ENCODE data around the gene RAP1B. TPM values are rescaled to one million over a fixed set of nuclear protein-coding genes. Genes with fewer than 3 reads are reported as not detected.

The RAP1B gene
- total and polyA plus RNA-seq, 2 of the 13 experiments (the other 11 are each of a cell fraction or from before 2014, with no cell fraction given), result 71.1 to 92.7 TPM

DNA sequence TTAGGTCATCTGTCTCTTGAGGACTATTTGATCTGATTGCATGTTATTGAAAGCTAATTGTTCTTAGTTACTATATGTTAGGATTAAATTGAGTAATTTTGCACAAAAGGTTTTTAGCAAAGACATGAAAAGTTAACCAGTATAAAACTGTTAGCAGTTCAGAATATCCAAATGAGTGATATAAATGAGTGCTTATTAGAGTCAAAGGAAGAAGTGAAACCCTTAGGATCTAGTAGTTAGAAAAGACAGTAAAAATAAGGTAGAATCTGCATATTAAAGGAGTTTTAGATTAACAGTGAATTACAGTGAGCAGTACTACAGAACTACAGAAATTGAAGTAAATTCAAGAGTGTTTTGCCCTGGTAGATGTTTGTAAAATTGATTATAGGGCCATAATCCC lies 12.4 kb downstream of the RAP1B start:
- Histone ChIP-seq H4K20me1 (ENCODE audit: insufficient read depth, low read length) (peaks cover 45% of the 10 kb centered on the region), H3K4me2 (ENCODE audit: low read depth, low read length) (no peak overlapping the region), H3K4me1 (ENCODE audit: insufficient read depth, low read length) (peaks cover 40% of the 10 kb centered on the region), H3K9me3 (ENCODE audit: low read length) (no peaks in the 10 kb centered on the region), H2AFZ (ENCODE audit: low read length) (no peak overlapping the region), H3K36me3 (replicated peaks in 1 of 2; ENCODE audit: control insufficient read depth in 1 of 2, insufficient read depth in 2 of 2, low read length in 2 of 2) (peaks cover 2 to 20% of the 10 kb centered on the region in 2 experiments; a peak in 4 of 5 replicates), H3K27me3 (ENCODE audit: control insufficient read depth in 1 of 2, insufficient read depth in 2 of 2, low read length in 2 of 2) (no peaks in the 10 kb centered on the region), H3K27ac (ENCODE audit: extremely low read length, insufficient read depth, low read length) (no peak overlapping the region), H3K79me2 (ENCODE audit: insufficient read depth, low read length) (peaks cover 99% of the 10 kb centered on the region), H3K4me3 (replicated peaks in 1 of 3; ENCODE audit: insufficient read depth in 1 of 3, low read depth in 2 of 3, low read length in 3 of 3) (no peak overlapping the region), H3K9ac (ENCODE audit: insufficient read depth, low read depth, low read length) (no peak overlapping the region)
- BruUV-seq (replicated peaks), result no TSS peak
- DNase-seq (ENCODE audit: low spot score), result no peak
- ChIA-PET POLR2A (interaction anchor here (2.2 kb wide), 1 partner anchor 13 kb away, joined by 10 read pairs; the partner anchor contains the start of gene RAP1B), CTCF (ENCODE audit: low intra/inter-chr PET ratio, low total read pairs) (no interaction called here)
- ATAC-seq, result no peak
- no peak for FAIRE-seq
- TF ChIP-seq HOXD1 (CRISPR knock-in tag; IDR thresholded peaks at IDR 0.05), result no peak
- no peak for TF ChIP-seq THAP11 (CRISPR knock-in tag; IDR thresholded peaks at IDR 0.05)
- in situ Hi-C loops (cut with HindIII; ENCODE audit: extremely low pct_ligation_motif_present, low pct_unique_long_range_greater_than_20kb), result no loop called here
- intact Hi-C loops (cut with micrococcal nuclease; ENCODE audit: unreplicated experiment), result no loop called here

DNA sequence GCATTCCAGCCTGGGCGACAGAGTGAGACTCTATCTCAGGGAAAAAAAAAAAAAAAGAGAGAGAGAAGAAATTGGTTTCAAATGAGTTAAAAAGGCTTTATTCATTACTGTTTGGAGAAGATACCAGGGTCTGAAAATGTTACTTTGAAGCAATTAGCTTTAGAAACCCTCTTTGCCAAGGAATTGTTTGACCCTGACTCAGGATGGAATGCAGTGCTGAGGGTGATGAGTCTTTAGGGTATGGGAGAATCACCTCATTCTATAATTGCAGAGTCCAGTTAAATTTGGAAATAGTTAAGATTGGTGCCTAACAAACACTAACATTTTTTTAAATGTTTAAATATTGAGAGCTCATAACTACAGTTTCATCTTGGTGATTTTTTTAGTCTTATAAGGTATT lies 13.3 kb downstream of the RAP1B start:
- CTCF ChIA-PET (ENCODE audit: low intra/inter-chr PET ratio, low total read pairs), result no interaction called here
- Histone ChIP-seq H3K4me2 (ENCODE audit: low read depth, low read length) (no peak overlapping the region), H3K4me1 (ENCODE audit: insufficient read depth, low read length) (peaks cover 33% of the 10 kb centered on the region), H3K27ac (ENCODE audit: extremely low read length, insufficient read depth, low read length) (no peak overlapping the region), H3K36me3 (replicated peaks in 1 of 2; ENCODE audit: control insufficient read depth in 1 of 2, insufficient read depth in 2 of 2, low read length in 2 of 2) (peaks cover 2 to 22% of the 10 kb centered on the region in 2 experiments; a peak in 4 of 5 replicates), H3K4me3 (replicated peaks in 1 of 3; ENCODE audit: insufficient read depth in 1 of 3, low read depth in 2 of 3, low read length in 3 of 3) (no peak overlapping the region), H3K27me3 (ENCODE audit: control insufficient read depth in 1 of 2, insufficient read depth in 2 of 2, low read length in 2 of 2) (no peaks in the 10 kb centered on the region), H3K79me2 (ENCODE audit: insufficient read depth, low read length) (peaks cover 99% of the 10 kb centered on the region), H3K9me3 (ENCODE audit: low read length) (no peaks in the 10 kb centered on the region), H4K20me1 (ENCODE audit: insufficient read depth, low read length) (peaks cover 50% of the 10 kb centered on the region), H2AFZ (ENCODE audit: low read length) (no peak overlapping the region), H3K9ac (ENCODE audit: insufficient read depth, low read depth, low read length) (no peak overlapping the region)
- BruUV-seq (replicated peaks), result no TSS peak
- TF ChIP-seq FOXM1 (CRISPR knock-in tag; IDR thresholded peaks at IDR 0.05) (no peak), ZNF382 (CRISPR knock-in tag; IDR thresholded peaks at IDR 0.05; ENCODE audit: borderline replicate concordance) (no peak), ZFP82 (CRISPR knock-in tag; IDR thresholded peaks at IDR 0.05; ENCODE audit: borderline replicate concordance) (no peak), SRSF4 (IDR thresholded peaks at IDR 0.05; ENCODE audit: low read depth, low read length, poor library complexity, severe bottlenecking) (no peak), ZBTB8A (CRISPR knock-in tag; IDR thresholded peaks at IDR 0.05; ENCODE audit: borderline replicate concordance, low read depth) (no peak), KLF6 (CRISPR knock-in tag; IDR thresholded peaks at IDR 0.05) (no peak), ZNF598 (CRISPR knock-in tag; IDR thresholded peaks at IDR 0.05; ENCODE audit: borderline replicate concordance) (no peak), ZNF124 (CRISPR knock-in tag; IDR thresholded peaks at IDR 0.05) (no peak)
- TF ChIP-seq, protein P1, sequence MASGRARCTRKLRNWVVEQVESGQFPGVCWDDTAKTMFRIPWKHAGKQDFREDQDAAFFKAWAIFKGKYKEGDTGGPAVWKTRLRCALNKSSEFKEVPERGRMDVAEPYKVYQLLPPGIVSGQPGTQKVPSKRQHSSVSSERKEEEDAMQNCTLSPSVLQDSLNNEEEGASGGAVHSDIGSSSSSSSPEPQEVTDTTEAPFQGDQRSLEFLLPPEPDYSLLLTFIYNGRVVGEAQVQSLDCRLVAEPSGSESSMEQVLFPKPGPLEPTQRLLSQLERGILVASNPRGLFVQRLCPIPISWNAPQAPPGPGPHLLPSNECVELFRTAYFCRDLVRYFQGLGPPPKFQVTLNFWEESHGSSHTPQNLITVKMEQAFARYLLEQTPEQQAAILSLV (CRISPR knock-in tag; IDR thresholded peaks at IDR 0.05; ENCODE audit: borderline replicate concordance), result no peak
- TF ChIP-seq, protein P2, sequence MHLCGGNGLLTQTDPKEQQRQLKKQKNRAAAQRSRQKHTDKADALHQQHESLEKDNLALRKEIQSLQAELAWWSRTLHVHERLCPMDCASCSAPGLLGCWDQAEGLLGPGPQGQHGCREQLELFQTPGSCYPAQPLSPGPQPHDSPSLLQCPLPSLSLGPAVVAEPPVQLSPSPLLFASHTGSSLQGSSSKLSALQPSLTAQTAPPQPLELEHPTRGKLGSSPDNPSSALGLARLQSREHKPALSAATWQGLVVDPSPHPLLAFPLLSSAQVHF (CRISPR knock-in tag; IDR thresholded peaks at IDR 0.05), result no peak
- in situ Hi-C loops (cut with HindIII; ENCODE audit: extremely low pct_ligation_motif_present, low pct_unique_long_range_greater_than_20kb) (no loop called here), intact Hi-C loops (cut with micrococcal nuclease; ENCODE audit: unreplicated experiment) (no loop called here)
- POLR2A ChIA-PET, result interaction anchor here (2.2 kb wide), 1 partner anchor 14 kb away, joined by 10 read pairs; the partner anchor contains the start of gene RAP1B
- WGBS (ENCODE audit: low lambda C conversion rate), result 96% methylated on average over 1 of the region's 1 CpG
- FAIRE-seq (no peak), DNase-seq (ENCODE audit: low spot score) (no peak), ATAC-seq (no peak)

Data from HepG2 (cell line).